Uterus (tissue), 2 donors: ENCODE results near the gene SPANXD.

ENCODE experiments used
- POLR2A ChIP-seq, 2 donors: fragments of 450-650 bp; IDR thresholded peaks; one replicate each; pipeline ENCODE4 v1.6.1; 2016; ENCODE audit warnings: antibody characterized with exemption in 2 of 2, mild to moderate bottlenecking in 1 of 2, moderate library complexity in 1 of 2
- TF ChIP-seq, protein P1 (sequence below), 4 experiments: fragments of 200-600 bp in 2 of 4; fragments of 450-650 bp in 2 of 4; sonication (generic) in 2 of 4; IDR thresholded peaks; one replicate each; pipeline ENCODE4 v1.5.1; 2016 to 2019; ENCODE audit warnings: antibody characterized with exemption in 4 of 4, mild to moderate bottlenecking in 2 of 4, moderate library complexity in 1 of 4

DNA sequence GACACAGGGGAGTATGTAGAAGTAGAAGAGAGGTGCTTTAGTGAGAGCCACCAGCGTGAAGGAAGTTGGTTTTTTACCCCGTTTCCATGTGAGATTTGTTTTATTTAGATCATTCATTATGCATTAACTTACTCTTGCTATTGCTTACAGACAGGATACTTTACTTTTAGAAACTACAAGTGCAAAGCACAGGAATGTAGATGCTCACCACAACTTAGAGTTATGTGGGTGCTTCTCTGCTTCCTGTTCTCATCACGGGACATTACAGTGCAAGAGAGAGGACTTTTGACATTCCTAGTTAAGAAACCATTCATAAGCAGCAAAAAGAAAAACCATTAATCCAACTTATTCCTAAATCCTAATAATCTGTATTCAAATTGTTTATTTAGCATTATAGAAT lies 25.6 kb upstream of the SPANXD start:
- TF ChIP-seq, protein P1, sequence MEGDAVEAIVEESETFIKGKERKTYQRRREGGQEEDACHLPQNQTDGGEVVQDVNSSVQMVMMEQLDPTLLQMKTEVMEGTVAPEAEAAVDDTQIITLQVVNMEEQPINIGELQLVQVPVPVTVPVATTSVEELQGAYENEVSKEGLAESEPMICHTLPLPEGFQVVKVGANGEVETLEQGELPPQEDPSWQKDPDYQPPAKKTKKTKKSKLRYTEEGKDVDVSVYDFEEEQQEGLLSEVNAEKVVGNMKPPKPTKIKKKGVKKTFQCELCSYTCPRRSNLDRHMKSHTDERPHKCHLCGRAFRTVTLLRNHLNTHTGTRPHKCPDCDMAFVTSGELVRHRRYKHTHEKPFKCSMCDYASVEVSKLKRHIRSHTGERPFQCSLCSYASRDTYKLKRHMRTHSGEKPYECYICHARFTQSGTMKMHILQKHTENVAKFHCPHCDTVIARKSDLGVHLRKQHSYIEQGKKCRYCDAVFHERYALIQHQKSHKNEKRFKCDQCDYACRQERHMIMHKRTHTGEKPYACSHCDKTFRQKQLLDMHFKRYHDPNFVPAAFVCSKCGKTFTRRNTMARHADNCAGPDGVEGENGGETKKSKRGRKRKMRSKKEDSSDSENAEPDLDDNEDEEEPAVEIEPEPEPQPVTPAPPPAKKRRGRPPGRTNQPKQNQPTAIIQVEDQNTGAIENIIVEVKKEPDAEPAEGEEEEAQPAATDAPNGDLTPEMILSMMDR (IDR thresholded peaks at IDR 0.05), result no peak
- TF ChIP-seq POLR2A (IDR thresholded peaks at IDR 0.05), result no peak
